ENCODE results near the gene LSS. TPM values are rescaled to one million over a fixed set of nuclear protein-coding genes. Genes with fewer than 3 reads are reported as not detected.

The LSS gene
- total and polyA plus RNA-seq, 2 of the 8 experiments (the other 6 are each of a cell fraction or from before 2014, with no cell fraction given) = 96.1 to 123 TPM

DNA sequence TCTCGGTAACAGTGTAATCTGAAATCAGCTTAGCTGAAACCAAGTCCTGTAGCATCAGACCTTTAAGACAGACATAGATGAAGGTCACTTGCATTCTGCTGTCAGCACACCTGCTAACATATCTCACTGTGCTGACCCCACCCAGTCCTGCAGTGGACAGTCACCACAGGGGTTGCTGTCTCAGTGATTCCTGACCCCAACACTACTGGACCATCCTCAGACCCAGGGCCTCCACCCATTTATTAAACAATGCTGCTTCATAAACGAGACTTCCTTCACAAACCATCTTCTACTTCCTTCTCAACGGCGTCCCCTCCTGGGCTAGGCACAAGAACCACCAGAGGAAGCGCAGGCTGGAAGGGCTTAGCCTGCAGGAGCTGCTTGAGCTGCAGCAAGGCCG, 17.8 kb upstream of the LSS start (continued):
- TF ChIP-seq CHD7 (IDR thresholded peaks at IDR 0.05; ENCODE audit: insufficient replicate concordance, low read length) (no peak), KDM5A (IDR thresholded peaks at IDR 0.05; ENCODE audit: low read length) (no peak), RFX5 (IDR thresholded peaks at IDR 0.05; ENCODE audit: borderline replicate concordance, low read depth, low read length) (no peak)
- TF ChIP-seq, protein P1, sequence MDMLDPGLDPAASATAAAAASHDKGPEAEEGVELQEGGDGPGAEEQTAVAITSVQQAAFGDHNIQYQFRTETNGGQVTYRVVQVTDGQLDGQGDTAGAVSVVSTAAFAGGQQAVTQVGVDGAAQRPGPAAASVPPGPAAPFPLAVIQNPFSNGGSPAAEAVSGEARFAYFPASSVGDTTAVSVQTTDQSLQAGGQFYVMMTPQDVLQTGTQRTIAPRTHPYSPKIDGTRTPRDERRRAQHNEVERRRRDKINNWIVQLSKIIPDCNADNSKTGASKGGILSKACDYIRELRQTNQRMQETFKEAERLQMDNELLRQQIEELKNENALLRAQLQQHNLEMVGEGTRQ (IDR thresholded peaks at IDR 0.05; ENCODE audit: low read length) = no peak

Data from H1 (cell line).